Loucy (cell line): Measurements from ENCODE around the gene GALNT11.
"Not testable (repeated sequence)": the region's sequence is repeated elsewhere in the genome, so short reads cannot be mapped to it uniquely, and the experiment has no call there.

Experiments
- H2AFZ ChIP-seq: fragments of 200-600 bp; sonication (generic); 2 replicates; pipeline ENCODE4 v1.6.0; 2016; ENCODE audit warnings: antibody characterized with exemption, mild to moderate bottlenecking, low read length, moderate library complexity
- H3F3A ChIP-seq: fragments of 200-600 bp; 2 replicates; pipeline ENCODE4 v1.6.0; 2016; ENCODE audit warnings: antibody characterized with exemption, low read depth, mild to moderate bottlenecking
- H3K27me3 ChIP-seq: fragments of 200-600 bp; sonication (generic); 2 replicates; pipeline ENCODE4 v1.6.1; 2014; ENCODE audit warnings: low read length, mild to moderate bottlenecking; ENCODE audit not compliant: insufficient read depth, poor library complexity, severe bottlenecking
- H3K36me3 ChIP-seq: fragments of 200-600 bp; sonication (generic); 2 replicates; pipeline ENCODE4 v1.6.1; 2016; ENCODE audit warnings: low read length; ENCODE audit not compliant: insufficient read depth
- H3K4me1 ChIP-seq: fragments of 200-600 bp; sonication (generic); 2 replicates; pipeline ENCODE4 v1.5.1; 2014; ENCODE audit warnings: low read length, mild to moderate bottlenecking; ENCODE audit not compliant: insufficient read depth, poor library complexity, severe bottlenecking
- H3K4me2 ChIP-seq: fragments of 200-600 bp; sonication (generic); 2 replicates; pipeline ENCODE4 v1.6.0; 2014; ENCODE audit warnings: antibody characterized with exemption, low read length, low read depth, mild to moderate bottlenecking; ENCODE audit not compliant: poor library complexity, severe bottlenecking
- H3K4me3 ChIP-seq: fragments of 200-600 bp; sonication (generic); 2 replicates; pipeline ENCODE4 v1.5.1; 2014; ENCODE audit warnings: low read length, mild to moderate bottlenecking, mixed read lengths; ENCODE audit not compliant: poor library complexity, severe bottlenecking
- H3K79me2 ChIP-seq: fragments of 200-600 bp; sonication (generic); 2 replicates; pipeline ENCODE4 v1.6.1; 2014; ENCODE audit warnings: low read length; ENCODE audit not compliant: insufficient read depth
- H3K9ac ChIP-seq: fragments of 200-600 bp; sonication (generic); 2 replicates; pipeline ENCODE4 v1.6.0; 2014; ENCODE audit warnings: mild to moderate bottlenecking, low read depth, low read length, moderate library complexity; ENCODE audit not compliant: poor library complexity, severe bottlenecking
- H3K9me2 ChIP-seq: fragments of 200-600 bp; sonication (generic); replicated peaks from 2 replicates; pipeline ENCODE4 v1.6.1; 2016; ENCODE audit warnings: low read depth, low read length, mixed read lengths
- H3K9me3 ChIP-seq: fragments of 200-600 bp; sonication (generic); 2 replicates; pipeline ENCODE4 v1.6.1; 2014; ENCODE audit warnings: mild to moderate bottlenecking, antibody characterized with exemption, low read length, low read depth; ENCODE audit not compliant: insufficient read depth
- H4K20me1 ChIP-seq: fragments of 200-600 bp; sonication (generic); 2 replicates; pipeline ENCODE4 v1.6.0; 2014; ENCODE audit warnings: antibody characterized with exemption, low read length, mild to moderate bottlenecking; ENCODE audit not compliant: insufficient read depth, poor library complexity, severe bottlenecking
- CTCF ChIP-seq: fragments of 200-600 bp; sonication (generic); conservative IDR thresholded peaks from 2 replicates; pipeline ENCODE4 v1.5.1; 2014; ENCODE audit warnings: mild to moderate bottlenecking, antibody characterized with exemption, low read length
- EZH2phosphoT487 ChIP-seq: fragments of 200-600 bp; IDR thresholded peaks from 2 replicates; pipeline ENCODE4 v1.6.1; 2018; ENCODE audit warnings: antibody characterized with exemption, mild to moderate bottlenecking, moderate library complexity, borderline replicate concordance

Gene GALNT11

DNA sequence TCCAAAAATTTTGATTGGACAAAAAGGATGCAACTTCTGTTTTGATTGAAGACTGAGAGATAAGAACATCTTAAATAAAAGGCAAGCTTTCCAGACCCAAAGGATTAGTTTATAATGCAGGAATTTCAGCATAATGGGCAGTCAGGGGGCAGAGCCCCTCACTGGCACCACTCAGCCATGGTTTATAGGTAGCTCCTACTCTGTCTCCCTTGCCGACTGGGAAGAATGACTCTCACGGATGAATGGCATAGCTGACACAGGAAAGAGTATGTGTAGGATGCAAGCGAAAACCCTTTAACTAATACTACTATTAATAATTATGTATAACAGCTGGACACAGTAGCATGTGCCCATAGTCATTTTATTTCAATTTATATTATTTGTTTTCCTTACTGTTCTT, 53.3 kb downstream of the GALNT11 start:
- Histone ChIP-seq H4K20me1 (no peaks in the 10 kb centered on the region), H3F3A (no peaks in the 10 kb centered on the region), H3K4me2 (no peak overlapping the region), H3K36me3 (no peaks in the 10 kb centered on the region), H3K27me3 (no peaks in the 10 kb centered on the region), H3K9me2 (no peaks in the 10 kb centered on the region), H3K9ac (no peak overlapping the region), H3K9me3 (no peaks in the 10 kb centered on the region), H2AFZ (no peak overlapping the region), H3K79me2 (no peaks in the 10 kb centered on the region), H3K4me3 (no peak overlapping the region), H3K4me1 (no peaks in the 10 kb centered on the region)
- TF ChIP-seq CTCF: no peak
- TF ChIP-seq EZH2phosphoT487: no peak

DNA sequence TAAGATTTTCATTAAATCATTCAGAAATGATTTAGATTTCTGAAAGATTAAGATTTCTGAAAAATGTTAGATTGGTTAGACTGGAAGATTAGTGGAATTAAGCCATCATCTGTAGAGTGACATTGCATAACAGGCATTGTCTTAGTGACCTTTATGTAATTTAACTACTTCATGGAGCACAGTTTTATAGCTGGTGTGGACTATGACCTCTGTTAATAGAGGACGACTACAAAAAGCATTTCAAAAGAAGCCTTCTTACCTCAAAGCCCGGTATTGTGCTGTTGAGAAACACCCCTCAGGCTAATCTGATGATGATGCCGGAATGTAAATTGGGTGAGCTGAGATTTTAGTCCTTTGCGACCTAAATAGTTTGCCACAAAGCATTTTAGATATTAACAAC, 55.6 kb downstream of the GALNT11 start:
- no peaks in the 10 kb centered on the region for H3K36me3 ChIP-seq
- no peaks in the 10 kb centered on the region for H3K9me3 ChIP-seq
- H3K9me2 ChIP-seq: no peaks in the 10 kb centered on the region
- no peak overlapping the region for H3K4me3 ChIP-seq
- no peak overlapping the region for H3K9ac ChIP-seq
- H3K27me3 ChIP-seq: no peaks in the 10 kb centered on the region
- H3K4me2 ChIP-seq: no peak overlapping the region
- no peak for TF ChIP-seq EZH2phosphoT487
- TF ChIP-seq CTCF: no peak
- no peak overlapping the region for H2AFZ ChIP-seq
- no peaks in the 10 kb centered on the region for H4K20me1 ChIP-seq
- H3K79me2 ChIP-seq: no peaks in the 10 kb centered on the region
- no peaks in the 10 kb centered on the region for H3K4me1 ChIP-seq
- H3F3A ChIP-seq: no peaks in the 10 kb centered on the region

DNA sequence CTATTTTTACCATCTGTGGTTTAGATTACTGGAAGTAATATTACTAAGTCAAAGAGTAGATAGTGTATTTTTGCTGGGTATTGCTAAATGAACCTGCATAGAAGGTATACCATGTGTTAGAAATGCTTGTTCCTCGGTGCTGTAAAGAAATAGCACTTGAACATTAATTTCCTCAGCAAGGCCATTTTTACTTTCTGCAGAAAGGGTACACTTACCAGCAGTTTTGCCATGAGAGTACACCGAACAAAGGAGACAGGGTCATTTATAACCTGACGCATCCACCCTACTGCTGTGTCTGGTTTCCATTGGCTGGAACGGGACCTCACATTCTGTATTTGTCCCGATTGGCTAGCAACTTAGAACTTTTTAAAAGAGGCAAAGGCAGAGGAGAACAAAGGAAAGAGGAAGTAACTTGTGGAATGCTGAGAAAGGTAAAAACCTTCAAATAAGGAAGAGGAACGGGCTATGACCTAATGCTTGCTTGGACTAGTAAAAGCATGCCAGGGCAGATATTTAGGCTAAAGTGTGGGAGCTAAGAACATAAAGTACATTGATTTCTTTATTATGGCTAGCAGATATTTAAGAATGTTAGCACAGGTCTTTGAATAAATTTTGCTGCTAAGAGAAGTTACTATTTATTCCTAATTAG, 56.7 kb downstream of the GALNT11 start:
- not testable (repeated sequence) for H3F3A ChIP-seq, H3K9ac ChIP-seq, H3K9me2 ChIP-seq, H3K79me2 ChIP-seq, H3K4me1 ChIP-seq, H4K20me1 ChIP-seq, H3K9me3 ChIP-seq, H3K4me3 ChIP-seq, H2AFZ ChIP-seq, H3K36me3 ChIP-seq, H3K4me2 ChIP-seq, H3K27me3 ChIP-seq

GRCh38 chr7:152085131-152085530, 59.7 kb downstream of the GALNT11 start:
- no peak overlapping the region for H3K9ac ChIP-seq
- H3K4me3 ChIP-seq: no peak overlapping the region
- H3K79me2 ChIP-seq: no peaks in the 10 kb centered on the region
- no peak overlapping the region for H3K4me2 ChIP-seq
- no peaks in the 10 kb centered on the region for H3K27me3 ChIP-seq
- no peak for TF ChIP-seq CTCF
- no peak for TF ChIP-seq EZH2phosphoT487
- H3F3A ChIP-seq: no peaks in the 10 kb centered on the region
- H3K9me3 ChIP-seq: no peaks in the 10 kb centered on the region
- no peak overlapping the region for H2AFZ ChIP-seq
- H3K9me2 ChIP-seq: no peaks in the 10 kb centered on the region
- H4K20me1 ChIP-seq: no peaks in the 10 kb centered on the region
- H3K36me3 ChIP-seq: no peaks in the 10 kb centered on the region
- H3K4me1 ChIP-seq: no peaks in the 10 kb centered on the region
